ENCODE results near the gene RALGAPA2. TPM values are rescaled to one million over a fixed set of nuclear protein-coding genes. Genes with fewer than 3 reads are reported as not detected.

Gene RALGAPA2
- total RNA-seq, 1 donor from 2014 or later, result 73.8 TPM

DNA sequence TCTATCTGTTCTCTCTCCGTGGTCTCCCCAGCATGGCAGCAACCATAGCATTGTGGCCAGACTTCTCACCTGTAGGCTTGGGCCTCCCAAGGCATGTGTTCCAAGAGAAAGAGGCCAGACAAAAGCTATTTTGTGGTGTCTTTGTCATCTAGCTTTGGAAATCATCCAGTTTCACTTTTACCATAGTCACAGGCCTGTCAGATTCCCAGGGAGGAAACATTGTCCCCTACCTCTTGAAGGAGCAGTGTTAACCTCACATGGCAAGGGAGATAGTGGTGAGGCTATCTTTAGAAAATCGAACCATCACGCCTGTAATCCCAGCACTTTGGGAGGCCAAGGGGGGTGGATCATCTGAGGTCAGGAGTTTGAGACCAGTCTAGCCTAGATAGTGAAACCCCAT lies 42.3 kb upstream of the RALGAPA2 start:
- no peak for DNase-seq
- H3K9me3 ChIP-seq, result no peaks in the 10 kb centered on the region
- no peaks in the 10 kb centered on the region for H3K36me3 ChIP-seq
- H3K4me1 ChIP-seq, result peaks cover 21% of the 10 kb centered on the region
- intact Hi-C loops (cut with DNase I), result no loop called here
- no peak overlapping the region for H3K4me3 ChIP-seq
- no peak overlapping the region for H3K27ac ChIP-seq
- TF ChIP-seq, protein P1, sequence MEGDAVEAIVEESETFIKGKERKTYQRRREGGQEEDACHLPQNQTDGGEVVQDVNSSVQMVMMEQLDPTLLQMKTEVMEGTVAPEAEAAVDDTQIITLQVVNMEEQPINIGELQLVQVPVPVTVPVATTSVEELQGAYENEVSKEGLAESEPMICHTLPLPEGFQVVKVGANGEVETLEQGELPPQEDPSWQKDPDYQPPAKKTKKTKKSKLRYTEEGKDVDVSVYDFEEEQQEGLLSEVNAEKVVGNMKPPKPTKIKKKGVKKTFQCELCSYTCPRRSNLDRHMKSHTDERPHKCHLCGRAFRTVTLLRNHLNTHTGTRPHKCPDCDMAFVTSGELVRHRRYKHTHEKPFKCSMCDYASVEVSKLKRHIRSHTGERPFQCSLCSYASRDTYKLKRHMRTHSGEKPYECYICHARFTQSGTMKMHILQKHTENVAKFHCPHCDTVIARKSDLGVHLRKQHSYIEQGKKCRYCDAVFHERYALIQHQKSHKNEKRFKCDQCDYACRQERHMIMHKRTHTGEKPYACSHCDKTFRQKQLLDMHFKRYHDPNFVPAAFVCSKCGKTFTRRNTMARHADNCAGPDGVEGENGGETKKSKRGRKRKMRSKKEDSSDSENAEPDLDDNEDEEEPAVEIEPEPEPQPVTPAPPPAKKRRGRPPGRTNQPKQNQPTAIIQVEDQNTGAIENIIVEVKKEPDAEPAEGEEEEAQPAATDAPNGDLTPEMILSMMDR (IDR thresholded peaks at IDR 0.05), result no peak
- ATAC-seq, result no peak
- H3K27me3 ChIP-seq (ENCODE audit: low read depth), result no peaks in the 10 kb centered on the region

DNA sequence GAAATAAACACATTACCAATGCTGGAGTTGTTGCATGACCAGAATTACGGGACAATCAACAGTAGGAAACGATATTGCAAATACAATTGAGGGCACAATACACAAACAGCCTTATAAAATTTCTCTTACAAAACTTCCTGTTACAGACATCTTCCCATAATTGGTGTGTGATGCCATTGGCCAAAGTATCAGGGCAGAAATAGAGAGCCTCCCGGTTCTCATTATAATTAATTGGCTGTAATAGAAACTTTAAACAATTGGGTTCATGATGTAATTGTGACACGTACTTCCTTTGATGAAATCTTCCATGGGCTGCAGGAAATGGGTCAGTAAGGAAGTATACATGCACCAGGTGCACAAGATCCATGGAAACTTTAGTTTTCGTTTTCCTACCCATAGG lies 40.3 kb upstream of the RALGAPA2 start:
- H3K9me3 ChIP-seq, result peaks cover 9% of the 10 kb centered on the region
- H3K4me3 ChIP-seq, result no peak overlapping the region
- H3K36me3 ChIP-seq, result no peaks in the 10 kb centered on the region
- DNase-seq, result no peak
- H3K4me1 ChIP-seq, result peaks cover 9% of the 10 kb centered on the region
- peak in 1 of 2 donors; percentile 60 for ATAC-seq
- peak overlapping the region; percentile 76 for H3K27ac ChIP-seq
- H3K27me3 ChIP-seq (ENCODE audit: low read depth), result no peaks in the 10 kb centered on the region
- TF ChIP-seq, protein P1 (IDR thresholded peaks at IDR 0.05), result no peak
- intact Hi-C loops (cut with DNase I), result no loop called here

DNA sequence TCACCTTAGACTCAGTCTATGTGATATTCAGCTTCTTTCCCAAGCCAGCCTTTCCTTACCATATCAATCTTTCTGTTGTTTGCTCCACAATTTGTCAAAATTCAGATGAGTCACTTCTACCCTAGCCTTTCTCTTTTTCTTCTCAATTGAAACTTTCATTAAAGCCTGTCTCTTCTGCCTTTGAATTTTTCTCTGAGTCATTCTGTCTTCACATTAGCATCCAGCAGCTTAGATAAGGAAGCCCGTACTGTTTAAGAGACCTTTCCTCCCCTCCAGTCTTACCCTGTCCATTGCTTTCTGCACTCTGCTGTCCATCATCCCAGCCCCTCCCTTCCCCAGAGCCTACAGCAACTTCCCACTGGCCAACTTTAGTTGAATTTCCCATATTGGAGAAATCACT lies 34.9 kb upstream of the RALGAPA2 start:
- DNase-seq, result no peak
- Histone ChIP-seq H3K9me3 (peaks cover 9% of the 10 kb centered on the region), H3K4me3 (no peak overlapping the region), H3K36me3 (no peaks in the 10 kb centered on the region), H3K27me3 (ENCODE audit: low read depth) (no peaks in the 10 kb centered on the region), H3K27ac (no peak overlapping the region), H3K4me1 (peaks cover 43% of the 10 kb centered on the region)
- TF ChIP-seq, protein P1 (IDR thresholded peaks at IDR 0.05), result no peak
- ATAC-seq, result no peak
- intact Hi-C loops (cut with DNase I), result no loop called here

DNA sequence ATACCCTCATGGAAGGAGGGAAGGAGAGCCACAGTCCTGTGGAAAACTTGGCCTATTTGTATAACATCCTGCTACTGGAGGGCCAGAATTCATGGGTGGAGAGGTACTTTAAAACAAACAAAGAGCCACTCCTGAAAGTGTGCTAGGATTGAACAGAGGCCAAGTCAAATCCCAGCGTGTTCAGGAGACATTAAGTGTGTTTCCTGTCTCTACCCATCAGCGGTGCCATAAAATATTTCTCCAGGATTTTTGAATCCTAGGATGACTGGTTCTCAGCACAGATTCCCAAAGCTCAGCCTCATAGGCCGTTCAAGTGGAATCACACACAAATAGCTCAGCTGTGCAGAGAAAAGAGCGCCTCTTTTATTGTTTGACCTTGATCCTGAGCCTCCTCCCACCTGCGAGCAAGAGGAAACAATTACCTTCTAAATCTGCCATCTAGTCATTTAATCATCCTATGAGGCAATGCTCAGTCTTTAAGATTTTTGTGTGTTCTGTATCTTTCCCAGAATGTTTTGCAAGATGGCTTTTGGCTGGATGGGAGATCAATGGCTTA lies 31.8 kb upstream of the RALGAPA2 start:
- no peak for ATAC-seq

DNA sequence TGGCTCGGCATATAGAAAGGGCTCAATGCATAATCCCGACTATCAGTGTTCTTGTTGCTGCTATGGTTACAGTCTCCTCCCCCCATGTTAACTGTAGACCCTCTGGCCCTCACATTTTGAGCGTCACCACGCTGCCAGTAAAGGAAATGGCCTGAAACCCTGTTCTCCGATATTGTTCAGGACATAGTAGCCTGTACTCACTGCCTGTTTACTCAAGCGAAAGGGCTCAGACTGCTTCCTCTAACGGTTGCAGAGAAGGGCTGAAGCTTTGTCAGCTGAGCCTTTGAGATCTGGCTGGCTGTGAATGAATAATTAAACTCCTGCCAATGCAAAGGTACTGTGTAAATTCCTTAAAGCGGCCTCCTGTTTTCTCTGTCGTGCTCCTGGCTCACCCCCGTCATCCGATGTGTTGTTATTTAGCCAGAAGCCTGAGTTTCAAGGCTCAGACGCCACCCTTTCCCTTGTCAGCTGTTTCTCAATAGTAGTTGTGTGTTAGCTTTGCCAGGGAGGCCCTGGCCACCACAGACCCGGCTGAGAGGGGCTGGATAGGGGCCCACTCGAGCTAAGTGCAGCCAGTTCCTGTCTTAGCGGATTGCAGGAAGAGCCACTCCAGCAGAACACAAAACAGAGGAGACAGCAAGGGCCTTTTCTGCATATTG lies 31.2 kb upstream of the RALGAPA2 start:
- H3K4me1 ChIP-seq, result peaks cover 51% of the 10 kb centered on the region
- H3K4me3 ChIP-seq, result peak overlapping the region; percentile 6
- no peaks in the 10 kb centered on the region for H3K36me3 ChIP-seq
- peak overlapping the region; percentile 86 for H3K27ac ChIP-seq
- H3K9me3 ChIP-seq, result peaks cover 6% of the 10 kb centered on the region
- intact Hi-C loops (cut with DNase I), result no loop called here
- TF ChIP-seq, protein P1 (IDR thresholded peaks at IDR 0.05), result no peak
- H3K27me3 ChIP-seq (ENCODE audit: low read depth), result no peaks in the 10 kb centered on the region
- ATAC-seq (peak; percentile 89 to 92), DNase-seq (peak; percentile 69)

More for the DNA sequence above, 31.8 kb upstream of the RALGAPA2 start:
- intact Hi-C loops (cut with DNase I), result no loop called here
- Histone ChIP-seq H3K36me3 (no peaks in the 10 kb centered on the region), H3K27ac (peak overlapping the region; percentile 86), H3K27me3 (ENCODE audit: low read depth) (no peaks in the 10 kb centered on the region), H3K4me3 (no peak overlapping the region), H3K9me3 (peaks cover 9% of the 10 kb centered on the region), H3K4me1 (peaks cover 51% of the 10 kb centered on the region)
- TF ChIP-seq, protein P1 (IDR thresholded peaks at IDR 0.05), result no peak
- DNase-seq, result no peak
